Subcutaneous abdominal adipose tissue (tissue), 5 donors: ENCODE data around the gene FCHSD2.
A peak's percentile ranks its signal among the peaks of the same experiment; 100 is the strongest.
"Not testable (repeated sequence)": the region's sequence is repeated elsewhere in the genome, so short reads cannot be mapped to it uniquely, and the experiment has no call there.

Experiments
- H3K27ac ChIP-seq: one replicate; pipeline ENCODE4 v1.7.0; 2013; ENCODE audit warnings: low read depth, mild to moderate bottlenecking, inconsistent platforms, low read length, moderate library complexity
- H3K27me3 ChIP-seq, 5 donors: one replicate each; pipeline ENCODE4 v1.7.0; 2013; ENCODE audit warnings: low read length in 5 of 5, inconsistent platforms in 1 of 5; ENCODE audit not compliant: control insufficient read depth in 5 of 5, insufficient read depth in 4 of 5
- H3K36me3 ChIP-seq, 5 donors: one replicate each; pipeline ENCODE4 v1.7.0; 2013; ENCODE audit warnings: low read length in 5 of 5; ENCODE audit not compliant: control insufficient read depth in 5 of 5, insufficient read depth in 5 of 5
- H3K4me1 ChIP-seq, 5 donors: one replicate each; pipeline ENCODE4 v1.7.0; 2013; ENCODE audit warnings: low read length in 5 of 5, mild to moderate bottlenecking in 3 of 5, moderate library complexity in 1 of 5; ENCODE audit not compliant: control insufficient read depth in 5 of 5, insufficient read depth in 5 of 5
- H3K4me3 ChIP-seq, 5 donors: one replicate each; pipeline ENCODE4 v1.7.0; 2013; ENCODE audit warnings: low read length in 5 of 5, low read depth in 1 of 5
- H3K9ac ChIP-seq, 5 donors: one replicate each; pipeline ENCODE4 v1.7.0; 2013; ENCODE audit warnings: low read length in 5 of 5, mild to moderate bottlenecking in 4 of 5, moderate library complexity in 3 of 5
- H3K9me3 ChIP-seq, 5 donors: one replicate each; pipeline ENCODE4 v1.7.0; 2013; ENCODE audit warnings: low read length in 5 of 5; ENCODE audit not compliant: control insufficient read depth in 5 of 5
- donor health status: healthy.
- donor health status: healthy.
- donor health status: healthy.
- donor health status: healthy.
- donor health status: healthy.

Gene FCHSD2

GRCh38 chr11:72816404-72816990 lies 325.6 kb downstream of the FCHSD2 start:
- Histone ChIP-seq H3K9me3 (no peaks in the 10 kb centered on the region), H3K36me3 (peaks cover 0 to 36% (median 11%) of the 10 kb centered on the region in 5 donors), H3K4me3 (no peak overlapping the region), H3K27ac (no peak overlapping the region), H3K27me3 (no peaks in the 10 kb centered on the region), H3K9ac (no peak overlapping the region), H3K4me1 (peaks cover 8 to 42% (median 32%) of the 10 kb centered on the region in 5 donors)

GRCh38 chr11:72815110-72815618 lies 327.0 kb downstream of the FCHSD2 start:
- Histone ChIP-seq H3K4me3 (peak overlapping the region; percentile 83 to 99 (median 89)), H3K9ac (peak overlapping the region in 4 of 5 donors; percentile 83 to 89 (median 88)), H3K9me3 (no peaks in the 10 kb centered on the region)

GRCh38 chr11:72814286-72815109 lies 327.6 kb downstream of the FCHSD2 start, which contains the start of gene ATG16L2:
Gene ATG16L2 (plus strand): TSS chr11:72814411. CDS start chr11:72814446, 35 bp downstream.
- Histone ChIP-seq H3K4me1 (peaks cover 8 to 37% (median 28%) of the 10 kb centered on the region in 5 donors), H3K27ac (peak within 1 kb of the TSS; percentile 92), H3K36me3 (peaks cover 0 to 23% (median 11%) of the 10 kb centered on the region in 5 donors), H3K9ac (peak within 1 kb of the TSS; percentile 66 to 94 (median 87)), H3K9me3 (no peaks in the 10 kb centered on the region), H3K27me3 (no peaks in the 10 kb centered on the region), H3K4me3 (peak within 1 kb of the TSS; percentile 83 to 99 (median 89))

More at GRCh38 chr11:72815110-72815618, 327.0 kb downstream of the FCHSD2 start:
- Histone ChIP-seq H3K36me3 (peaks cover 0 to 26% (median 11%) of the 10 kb centered on the region in 5 donors), H3K27me3 (no peaks in the 10 kb centered on the region), H3K4me1 (peaks cover 8 to 37% (median 28%) of the 10 kb centered on the region in 5 donors), H3K27ac (peak overlapping the region; percentile 92)

- peak overlapping the region; percentile 83 to 99 (median 89) for H3K4me3 ChIP-seq
- H3K27me3 ChIP-seq = no peaks in the 10 kb centered on the region
- H3K9me3 ChIP-seq = no peaks in the 10 kb centered on the region
- peaks cover 0 to 21% (median 11%) of the 10 kb centered on the region in 5 donors for H3K36me3 ChIP-seq
- H3K27ac ChIP-seq = peak overlapping the region; percentile 92
- peaks cover 8 to 37% (median 28%) of the 10 kb centered on the region in 5 donors for H3K4me1 ChIP-seq
- peak overlapping the region in 4 of 5 donors; percentile 83 to 94 (median 88) for H3K9ac ChIP-seq
Observed at GRCh38 chr11:72813740-72814285, 328.3 kb downstream of the FCHSD2 start.

- Histone ChIP-seq H3K27me3 (no peaks in the 10 kb centered on the region), H3K36me3 (peaks cover 0 to 15% (median 7%) of the 10 kb centered on the region in 5 donors), H3K4me3 (peak overlapping the region; percentile 83 to 99 (median 89)), H3K4me1 (peaks cover 8 to 42% (median 31%) of the 10 kb centered on the region in 5 donors), H3K9me3 (no peaks in the 10 kb centered on the region), H3K27ac (peak overlapping the region; percentile 92), H3K9ac (peak overlapping the region; percentile 66 to 94 (median 87))
Observed at GRCh38 chr11:72812967-72813739, 329.0 kb downstream of the FCHSD2 start.

- Histone ChIP-seq H3K9me3 (no peaks in the 10 kb centered on the region), H3K4me1 (peaks cover 8 to 46% (median 31%) of the 10 kb centered on the region in 5 donors), H3K9ac (peak overlapping the region in 3 of 5 donors; percentile 66 to 94 (median 83)), H3K27ac (peak overlapping the region; percentile 30), H3K4me3 (peak overlapping the region; percentile 83 to 99 (median 89)), H3K27me3 (no peaks in the 10 kb centered on the region), H3K36me3 (peaks cover 0 to 9% (median 3%) of the 10 kb centered on the region in 5 donors)
Observed at GRCh38 chr11:72812604-72812966, 329.5 kb downstream of the FCHSD2 start.

- peaks cover 8 to 49% (median 31%) of the 10 kb centered on the region in 5 donors for H3K4me1 ChIP-seq
- H3K9me3 ChIP-seq, H3K27me3 ChIP-seq: not testable (repeated sequence)
Observed at GRCh38 chr11:72811686-72812085, 330.4 kb downstream of the FCHSD2 start.

GRCh38 chr11:72808331-72808798 lies 333.8 kb downstream of the FCHSD2 start:
- no peak overlapping the region for H3K9ac ChIP-seq
- peaks cover 8 to 28% (median 10%) of the 10 kb centered on the region in 5 donors for H3K4me1 ChIP-seq
- no peaks in the 10 kb centered on the region for H3K9me3 ChIP-seq
- H3K27me3 ChIP-seq = no peaks in the 10 kb centered on the region
- no peak overlapping the region for H3K4me3 ChIP-seq
- H3K27ac ChIP-seq = no peak overlapping the region
- peaks cover 0 to 5% (median 3%) of the 10 kb centered on the region in 5 donors for H3K36me3 ChIP-seq

More at GRCh38 chr11:72811686-72812085, 330.4 kb downstream of the FCHSD2 start:
- H3K36me3 ChIP-seq, H3K9ac ChIP-seq, H3K4me3 ChIP-seq, H3K27ac ChIP-seq: not testable (repeated sequence)

- H3K4me3 ChIP-seq = no peak overlapping the region
- no peak overlapping the region for H3K9ac ChIP-seq
- H3K27me3 ChIP-seq = no peaks in the 10 kb centered on the region
- H3K36me3 ChIP-seq = peaks cover 0 to 5% (median 3%) of the 10 kb centered on the region in 5 donors
- no peak overlapping the region for H3K27ac ChIP-seq
- no peaks in the 10 kb centered on the region for H3K9me3 ChIP-seq
- H3K4me1 ChIP-seq = peaks cover 3 to 23% (median 4%) of the 10 kb centered on the region in 5 donors
Observed at GRCh38 chr11:72807792-72808191, 334.3 kb downstream of the FCHSD2 start.
